DMS79 treated with DMSO at 0.1 percent for 48 hours (cell line): ENCODE data around the gene NEURL4.
"Not testable (repeated sequence)": the region's sequence is repeated elsewhere in the genome, so short reads cannot be mapped to it uniquely, and the experiment has no call there.

Experiments used
- DNase-seq: peaks from one replicate; lab custom pipeline; 2025; lab: John Stamatoyannopoulos, UW

NEURL4 gene

GRCh38 chr17:7328840-7329373, at the start of gene NEURL4:
TSS of gene NEURL4 (minus strand) at chr17:7329335. CDS start at chr17:7329312, 23 bp downstream.
- DNase-seq: no peak

DNA sequence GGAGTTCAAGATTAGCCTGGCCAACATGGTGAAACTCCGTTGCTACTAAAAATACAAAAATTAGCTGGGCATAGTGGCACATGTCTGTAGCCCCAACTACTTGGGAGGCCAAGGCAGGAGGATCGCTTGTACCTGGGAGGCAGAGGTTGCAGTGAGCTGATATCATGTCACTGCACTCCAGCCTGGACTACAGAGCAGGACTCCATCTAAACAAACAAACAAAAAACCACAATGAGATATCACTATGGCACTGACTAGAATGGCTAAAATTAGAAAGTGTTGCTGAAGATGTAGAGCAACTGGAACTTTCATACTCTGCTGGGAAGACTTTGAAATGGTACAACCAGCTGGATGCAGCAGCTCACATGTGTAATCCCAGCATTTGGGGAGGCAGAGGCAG, 45.2 kb upstream of the NEURL4 start:
- no peak for DNase-seq

- no peak for DNase-seq
Measured at GRCh38 chr17:7370853-7371252, 41.7 kb upstream of the NEURL4 start.

DNA sequence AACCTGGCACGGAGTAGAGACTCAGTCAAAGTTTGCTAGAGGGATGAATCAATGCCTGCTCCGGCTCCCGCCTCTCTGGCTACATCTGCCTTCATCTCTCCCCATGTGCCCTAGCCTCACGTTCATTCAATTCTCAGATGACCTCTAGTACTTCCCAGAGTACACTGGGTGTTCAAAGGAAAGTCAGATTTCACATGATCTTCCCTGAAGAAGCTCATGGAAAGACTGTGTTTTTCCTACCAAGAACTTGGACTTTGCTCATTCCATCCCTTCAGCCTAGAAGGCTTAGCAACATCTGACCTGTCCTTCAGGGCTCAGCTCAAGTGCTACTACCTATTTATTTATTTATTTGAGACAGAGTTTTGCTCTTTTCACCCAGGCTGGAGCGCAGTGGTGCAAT, 40.7 kb upstream of the NEURL4 start:
- DNase-seq: no peak

DNA sequence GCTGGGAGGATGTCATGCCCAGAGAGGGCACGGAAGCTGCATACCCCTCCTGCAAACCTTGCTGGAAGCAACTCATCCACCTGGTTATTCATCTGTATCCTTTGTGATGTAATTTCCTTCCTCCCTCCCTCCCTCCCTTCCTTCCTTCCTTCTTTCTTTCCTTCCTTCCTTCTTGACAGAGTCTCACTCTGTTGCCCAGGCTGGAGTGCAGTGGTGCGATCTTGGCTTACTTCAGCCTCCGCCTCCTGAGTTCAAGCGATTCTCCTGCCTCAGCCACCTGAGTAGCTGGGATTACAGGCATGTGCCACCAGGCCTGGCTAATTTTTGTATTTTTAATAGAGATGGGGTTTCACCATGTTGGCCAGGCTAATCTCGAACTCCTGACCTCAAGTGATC, 39.5 kb upstream of the NEURL4 start:
- not testable (repeated sequence) for DNase-seq

- no peak for DNase-seq
Measured at GRCh38 chr17:7367918-7368598, 38.9 kb upstream of the NEURL4 start.

DNA sequence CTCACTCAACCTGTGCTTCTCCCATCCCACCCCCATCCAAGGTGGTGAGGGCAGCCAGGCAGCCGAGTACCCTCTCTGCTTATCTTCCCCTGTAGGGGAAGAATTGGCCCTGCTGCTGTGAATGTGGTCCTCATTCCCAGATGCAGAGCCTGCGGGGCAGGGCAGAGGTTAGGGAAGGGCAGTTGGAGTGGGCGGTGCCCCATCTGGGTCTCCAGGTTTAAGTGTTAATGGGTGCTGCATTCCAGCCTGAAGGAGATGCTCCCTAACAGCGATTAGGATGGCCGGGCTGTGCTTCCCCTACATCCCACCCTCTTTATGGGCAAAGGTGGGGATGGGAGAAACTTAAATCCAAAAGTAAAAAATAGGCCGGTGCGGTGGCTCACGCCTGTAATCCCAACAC, 37.9 kb upstream of the NEURL4 start:
- no peak for DNase-seq

GRCh38 chr17:7365963-7366362, 36.8 kb upstream of the NEURL4 start:
- DNase-seq: not testable (repeated sequence)

DNA sequence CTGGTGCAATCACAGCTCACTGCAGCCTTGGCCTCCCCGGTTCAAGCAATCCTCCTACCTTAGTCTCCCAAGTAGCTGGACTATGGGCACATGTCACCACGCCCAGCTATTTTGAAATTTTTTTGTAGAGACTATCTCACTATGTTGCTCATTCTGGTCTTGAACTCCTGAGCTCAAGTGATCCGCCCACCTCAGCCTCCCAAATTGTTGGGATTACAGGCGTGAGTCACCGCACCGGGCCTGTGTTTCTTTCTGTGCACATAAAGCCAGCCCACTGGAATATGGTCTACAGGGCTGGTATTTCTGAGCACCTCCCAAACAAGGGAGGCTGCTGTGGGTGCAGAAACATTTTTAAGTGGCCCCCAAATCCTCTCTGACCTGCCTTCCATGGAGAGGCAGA, 34.2 kb upstream of the NEURL4 start:
- no peak for DNase-seq

DNA sequence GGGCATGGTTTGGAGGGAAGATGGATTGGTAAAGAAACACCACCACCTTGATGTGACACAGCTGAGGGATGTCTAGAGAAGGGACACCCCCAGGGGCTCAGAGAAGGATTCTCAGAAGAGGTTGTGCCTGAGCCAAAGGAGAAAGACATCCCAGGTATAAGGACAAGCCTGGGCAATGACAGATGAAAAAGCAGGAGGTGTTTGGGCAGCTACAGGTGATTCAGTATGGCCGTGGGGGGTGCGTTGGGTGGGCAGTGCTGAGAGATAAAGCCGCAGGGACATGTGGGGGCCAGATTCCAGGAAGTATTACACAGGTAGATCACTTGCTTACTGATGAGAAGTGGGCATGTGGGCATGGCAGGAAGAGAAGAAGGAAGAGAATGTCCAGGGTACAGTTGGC, 32.8 kb upstream of the NEURL4 start:
- no peak for DNase-seq

GRCh38 chr17:7357381-7357780, 28.2 kb upstream of the NEURL4 start:
- DNase-seq: no peak

DNA sequence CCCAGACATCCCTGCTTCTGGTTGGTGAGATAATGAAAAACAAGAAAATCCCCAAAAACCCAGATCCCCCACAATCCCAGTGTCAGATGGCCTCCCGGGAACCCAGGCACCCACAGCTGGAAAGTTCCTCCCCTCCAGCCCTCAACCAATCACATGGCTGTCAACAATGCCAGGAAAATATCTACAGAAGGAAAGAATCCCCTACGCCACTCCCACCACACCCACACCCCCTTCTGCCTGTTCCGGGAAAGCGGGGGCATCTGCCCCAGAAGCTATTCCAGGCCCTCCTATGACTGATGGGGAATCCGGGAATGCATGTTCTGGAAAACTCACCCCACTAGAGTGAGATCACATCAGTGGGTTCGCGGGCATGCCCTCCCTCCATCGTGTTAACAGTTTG, 27.6 kb upstream of the NEURL4 start:
- no peak for DNase-seq

GRCh38 chr17:7356072-7356549, 27.0 kb upstream of the NEURL4 start:
- peak; percentile 60 for DNase-seq

- DNase-seq: no peak
Measured at GRCh38 chr17:7355573-7355972, 26.4 kb upstream of the NEURL4 start.

GRCh38 chr17:7355053-7355452, 25.9 kb upstream of the NEURL4 start, which contains the start of gene TMEM95:
TSS of gene TMEM95 (plus strand) at chr17:7355156. CDS start at chr17:7355205, 49 bp downstream.
- DNase-seq: no peak

GRCh38 chr17:7354262-7354843, 25.2 kb upstream of the NEURL4 start:
- DNase-seq: peak; percentile 12

GRCh38 chr17:7352910-7353635, 23.9 kb upstream of the NEURL4 start:
- DNase-seq: no peak

- no peak for DNase-seq
Measured at GRCh38 chr17:7352503-7352889, 23.4 kb upstream of the NEURL4 start.

- DNase-seq: peak; percentile 42
Measured at GRCh38 chr17:7351665-7352502, 22.7 kb upstream of the NEURL4 start, which contains the start of gene KCTD11. TSS of gene KCTD11 (plus strand) at chr17:7352162.

GRCh38 chr17:7348478-7349242, 19.5 kb upstream of the NEURL4 start:
- no peak for DNase-seq
